NOMO-1 treated with DMSO at 0.1 percent for 48 hours (cell line): ENCODE data around the gene LYRM4.
A peak's percentile ranks its signal among the peaks of the same experiment; 100 is the strongest.

ENCODE experiments used
- DNase-seq: peaks from one replicate; lab custom pipeline; 2025; ENCODE audit not compliant: unreplicated experiment; lab: John Stamatoyannopoulos, UW

The LYRM4 gene

GRCh38 chr6:5206920-5207561 lies 53.7 kb downstream of the LYRM4 start:
- no peak for DNase-seq

DNA sequence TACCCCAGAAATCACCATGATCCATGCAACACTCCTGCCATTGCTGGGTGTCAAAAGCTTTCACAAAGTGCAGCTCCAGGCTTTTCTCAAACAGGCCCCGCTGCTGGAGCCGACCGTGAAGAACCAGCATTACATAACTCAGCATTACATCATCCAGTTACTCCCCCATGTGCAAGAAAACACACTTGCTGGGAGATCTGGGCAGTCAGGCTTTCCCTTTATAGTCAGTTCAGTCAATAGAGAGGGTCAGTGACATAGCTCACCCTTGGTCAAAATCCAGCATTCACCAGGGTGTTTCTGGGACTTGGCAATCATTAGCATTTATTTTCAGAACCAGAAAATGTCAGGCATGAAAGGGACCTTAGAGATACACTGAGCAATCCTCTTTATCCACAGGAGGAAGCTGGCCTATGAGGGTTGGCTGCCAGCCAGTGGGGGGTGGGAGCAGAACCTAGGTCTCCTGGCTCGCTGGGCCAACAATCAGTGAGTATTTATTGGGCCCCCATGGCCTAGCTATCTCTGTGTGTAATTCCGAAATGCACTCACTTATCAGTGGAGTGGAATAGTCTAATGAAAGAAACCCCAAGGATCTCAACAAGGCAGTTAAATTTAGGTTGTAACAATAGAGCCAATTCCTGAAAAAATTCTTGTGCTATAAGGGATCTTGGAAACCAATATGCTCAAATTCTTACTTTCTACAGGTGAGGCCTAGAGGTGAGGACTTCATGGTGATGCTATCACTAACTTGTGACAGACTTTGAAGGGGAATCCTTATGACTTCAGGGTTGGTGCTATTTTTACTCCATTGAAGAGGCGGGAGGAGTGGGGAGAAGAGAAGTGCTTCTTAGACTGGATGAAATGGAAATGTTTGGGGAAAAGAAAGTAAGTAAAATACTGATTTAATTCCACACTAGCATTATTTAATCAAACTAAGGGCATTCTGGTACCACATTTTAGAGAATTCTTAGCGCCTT lies 54.6 kb downstream of the LYRM4 start:
- DNase-seq: peak; percentile 67

DNA sequence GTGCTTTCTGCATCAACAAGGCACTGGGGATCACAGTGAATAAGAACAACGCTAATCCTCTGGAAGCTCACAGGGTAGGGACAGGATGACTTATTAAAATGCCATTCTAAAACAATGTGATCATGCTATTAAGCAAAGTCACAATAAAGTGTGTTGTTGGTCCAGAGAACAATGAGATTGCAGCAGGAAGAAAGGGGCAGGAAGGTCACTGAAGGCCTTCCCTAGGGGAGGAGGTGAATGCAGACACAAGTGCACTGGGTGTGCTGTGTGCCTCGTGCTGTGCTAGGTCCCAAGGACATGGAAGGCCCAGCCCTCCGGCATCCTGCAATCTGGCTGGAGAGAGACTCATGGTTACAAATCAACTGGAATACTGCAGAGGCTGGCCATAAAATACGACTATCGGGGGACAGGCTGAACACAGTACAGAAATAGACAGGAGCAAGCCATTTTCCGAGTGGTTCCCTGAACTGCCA lies 55.7 kb downstream of the LYRM4 start:
- DNase-seq: no peak

GRCh38 chr6:5204376-5204775 lies 56.4 kb downstream of the LYRM4 start:
- DNase-seq: no peak

DNA sequence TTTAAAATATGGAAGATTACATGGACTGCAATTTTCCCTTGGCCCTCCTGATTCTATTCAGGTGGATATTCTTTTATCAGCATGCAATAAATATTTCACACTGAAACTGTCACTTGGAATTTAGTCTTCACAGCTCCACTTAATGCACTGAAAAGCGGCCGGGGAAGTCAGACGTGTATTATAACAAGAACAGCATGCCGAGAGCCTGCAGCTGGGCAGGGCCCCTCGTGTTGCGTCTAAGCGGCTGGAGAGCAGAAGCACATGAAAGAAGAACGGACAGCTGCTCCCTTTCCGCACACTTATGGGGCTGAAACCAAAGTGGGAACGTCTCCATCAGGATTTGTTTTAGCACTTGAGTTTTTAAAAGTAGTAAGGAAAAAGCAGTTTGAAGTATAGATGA lies 57.2 kb downstream of the LYRM4 start:
- DNase-seq: no peak

DNA sequence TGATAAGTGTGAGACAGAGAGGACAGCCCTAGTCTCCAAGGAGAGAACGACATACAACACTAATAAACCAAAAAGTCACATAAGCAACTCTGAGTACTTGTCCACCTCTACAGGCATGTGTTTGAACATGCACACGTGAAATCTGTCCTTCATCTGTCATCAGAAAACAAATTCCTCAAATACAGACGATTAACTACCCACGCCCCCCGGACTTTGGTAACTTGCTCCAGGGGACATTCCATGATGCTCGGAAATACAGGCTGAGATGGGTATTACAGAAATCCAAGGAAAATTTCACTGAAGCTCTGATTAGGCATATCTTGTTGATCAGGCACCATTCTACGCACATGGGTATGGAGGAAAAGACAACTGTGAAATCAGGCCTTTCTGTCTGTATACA lies 57.8 kb downstream of the LYRM4 start:
- DNase-seq: no peak

DNA sequence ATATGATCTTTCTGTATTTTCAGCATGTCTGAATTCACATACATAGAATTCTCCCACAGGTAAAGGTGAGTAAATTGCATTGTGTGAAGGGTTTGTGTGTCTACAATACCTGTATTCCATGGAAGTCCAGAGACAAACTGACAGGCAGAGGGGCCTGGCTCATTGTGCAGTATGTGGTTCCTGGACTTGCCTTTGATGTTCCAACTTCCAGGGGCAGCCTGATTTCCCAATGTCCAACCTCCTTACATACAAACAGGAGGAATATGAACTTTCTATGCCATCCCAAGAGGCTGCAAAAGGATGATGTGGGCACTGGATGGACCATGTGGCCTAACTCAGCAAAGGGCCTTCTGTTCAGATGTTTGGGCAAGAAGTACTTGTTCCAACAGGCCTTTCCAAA lies 58.5 kb downstream of the LYRM4 start:
- no peak for DNase-seq

- no peak for DNase-seq
These were observed 59.5 kb downstream of the LYRM4 start for GRCh38 chr6:5201271-5201670.

DNA sequence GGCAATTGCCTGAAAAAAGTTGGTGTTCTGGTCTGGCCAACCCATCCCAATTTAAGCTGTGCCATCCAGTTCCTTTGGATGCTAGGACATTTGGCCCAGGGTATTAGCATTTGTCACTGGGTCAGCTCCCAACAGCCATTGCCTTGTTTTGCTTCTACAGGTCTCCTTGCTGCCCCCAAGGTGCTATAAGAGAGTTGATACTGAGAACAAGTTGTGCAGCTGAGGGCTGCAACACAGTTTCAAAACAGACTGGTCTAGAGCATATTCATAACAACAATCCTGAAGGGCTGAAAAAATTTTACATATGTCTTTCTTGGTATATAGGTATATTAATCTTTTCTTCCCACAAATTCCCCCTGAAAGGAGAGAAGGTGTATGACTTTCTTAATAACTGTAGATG lies 61.0 kb downstream of the LYRM4 start:
- no peak for DNase-seq

GRCh38 chr6:5199283-5199682 lies 61.5 kb downstream of the LYRM4 start:
- no peak for DNase-seq

- no peak for DNase-seq
These were observed 63.7 kb downstream of the LYRM4 start for GRCh38 chr6:5197084-5197483.

DNA sequence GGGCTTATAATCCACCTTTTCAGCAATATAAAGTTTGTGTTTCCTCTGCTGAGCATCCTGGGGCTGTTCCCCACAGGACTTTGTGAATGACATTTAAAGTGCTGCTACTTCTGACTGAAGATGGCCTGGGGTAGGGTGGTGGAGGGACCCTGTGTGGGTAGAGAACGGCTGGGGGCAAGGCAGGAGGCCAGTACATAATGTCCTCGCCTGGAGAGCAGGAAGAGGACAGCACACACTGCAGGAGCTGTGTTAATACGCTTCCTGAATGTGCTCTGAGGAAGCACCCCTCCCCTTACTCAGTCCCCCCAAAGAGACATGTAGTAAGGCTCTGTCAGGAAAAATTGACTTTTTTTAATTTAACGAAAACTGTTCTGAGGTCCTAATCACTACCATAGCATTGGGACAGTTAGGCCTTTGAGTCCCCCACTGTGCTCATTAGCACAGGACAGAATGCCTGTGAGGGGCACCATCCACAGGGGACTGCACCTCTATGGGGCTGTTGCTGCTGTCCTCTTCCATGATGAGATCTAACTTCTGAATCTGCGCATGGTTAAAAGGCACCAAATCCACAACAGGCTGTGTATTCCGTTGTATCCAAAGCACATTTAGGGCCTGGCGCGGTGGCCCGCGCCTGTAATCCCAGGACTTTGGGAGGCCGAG lies 68.5 kb downstream of the LYRM4 start:
- no peak for DNase-seq

DNA sequence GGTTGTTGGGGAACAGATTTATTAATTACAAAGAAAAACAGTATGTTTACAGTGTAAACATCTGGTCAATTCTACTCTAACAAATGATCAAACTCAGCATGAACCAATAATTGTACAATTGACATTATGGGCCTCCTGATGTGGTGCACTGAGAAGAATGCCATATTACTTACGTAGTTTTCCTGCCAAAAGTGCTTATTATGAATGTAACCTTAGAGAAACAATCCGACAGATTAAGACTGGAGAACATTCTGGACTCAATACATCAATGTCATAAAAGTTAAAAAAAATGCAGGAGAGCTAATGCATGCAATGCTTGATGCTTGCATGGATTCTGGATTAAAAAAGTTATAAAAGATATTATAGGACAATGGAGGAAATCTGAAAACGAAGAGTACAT lies 69.0 kb downstream of the LYRM4 start:
- DNase-seq: no peak

DNA sequence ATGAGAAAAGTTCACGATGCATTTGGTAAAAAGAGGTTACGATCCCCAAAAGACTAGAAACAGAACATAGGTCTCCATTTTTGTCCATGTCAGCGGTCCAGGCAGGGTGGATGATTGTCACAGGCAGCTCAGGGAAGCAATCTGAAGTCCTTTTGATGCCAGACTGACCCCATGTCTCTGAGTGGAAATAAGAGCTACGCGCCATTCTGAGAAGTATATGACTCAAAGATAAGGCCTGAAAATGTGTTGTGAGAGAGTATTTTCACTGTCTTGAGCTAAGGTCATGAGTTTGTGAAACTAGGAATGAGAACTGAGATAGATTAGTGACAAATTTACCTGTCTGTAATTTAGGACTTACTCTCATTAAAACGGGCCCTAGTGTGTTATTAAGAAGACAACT lies 69.5 kb downstream of the LYRM4 start:
- no peak for DNase-seq

- no peak for DNase-seq
These were observed 70.2 kb downstream of the LYRM4 start for GRCh38 chr6:5190507-5190906.

DNA sequence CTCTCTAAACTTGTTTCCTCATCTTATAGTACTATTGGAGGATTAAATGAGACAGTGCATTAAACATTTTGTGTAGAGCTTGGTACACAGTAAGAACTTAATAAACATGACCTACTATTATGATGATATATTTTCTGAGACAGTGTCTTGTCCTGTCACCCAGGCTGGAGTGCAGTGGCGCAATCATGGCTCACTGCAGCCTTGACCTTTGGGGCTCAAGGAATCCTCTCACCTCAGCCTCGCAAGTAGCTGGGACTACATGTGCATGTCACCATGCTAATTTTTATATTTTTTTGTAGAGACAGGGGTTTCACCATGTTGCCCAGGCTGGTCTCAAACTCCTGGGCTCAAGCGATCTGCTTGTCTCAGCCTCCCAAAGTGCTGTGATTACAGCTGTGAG lies 72.1 kb downstream of the LYRM4 start:
- DNase-seq: no peak

GRCh38 chr6:5184878-5185277 lies 75.9 kb downstream of the LYRM4 start:
- no peak for DNase-seq

DNA sequence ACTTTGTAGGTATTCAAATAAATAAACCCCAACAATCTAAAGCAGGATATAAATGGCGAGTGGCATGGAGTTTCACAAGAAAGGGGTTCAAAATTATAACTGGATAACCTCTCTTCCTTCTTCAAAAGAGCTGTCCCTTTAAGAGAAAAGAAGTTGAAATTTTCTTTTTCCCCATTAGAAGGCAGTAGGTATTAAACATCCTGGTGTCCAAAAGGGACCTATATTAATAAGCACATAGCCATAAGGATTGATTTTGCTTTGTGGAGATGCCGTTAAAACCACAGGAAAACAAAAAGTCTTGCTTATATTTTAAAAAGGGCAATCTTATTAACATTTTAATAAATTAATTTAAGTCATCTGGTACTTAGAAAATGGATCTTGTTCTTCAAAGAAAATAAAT lies 76.5 kb downstream of the LYRM4 start:
- no peak for DNase-seq

- DNase-seq: peak; percentile 47
These were observed 79.0 kb downstream of the LYRM4 start for GRCh38 chr6:5181510-5182317.

DNA sequence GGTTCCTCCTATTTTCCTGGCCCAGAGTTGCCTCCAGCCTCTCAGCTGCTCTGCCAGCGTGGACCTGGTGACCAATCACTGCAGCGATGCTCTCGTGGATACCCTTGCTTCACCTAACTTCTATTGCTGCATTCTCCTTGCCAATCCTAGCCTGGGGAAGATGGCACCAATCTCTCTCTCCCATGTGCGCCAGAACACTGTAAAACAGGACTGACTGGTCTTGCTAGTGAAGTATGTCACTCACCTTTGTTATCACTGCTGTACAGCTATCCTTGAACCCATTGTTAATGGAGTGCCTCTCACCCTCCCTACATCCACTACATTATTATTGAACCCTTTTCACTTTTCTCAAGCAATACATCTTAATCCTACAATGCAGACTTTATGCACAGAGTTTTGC lies 80.1 kb downstream of the LYRM4 start:
- DNase-seq: no peak

GRCh38 chr6:5179917-5180316 lies 80.8 kb downstream of the LYRM4 start:
- DNase-seq: no peak
